ENCODE data around the gene SAMD14.

DNA sequence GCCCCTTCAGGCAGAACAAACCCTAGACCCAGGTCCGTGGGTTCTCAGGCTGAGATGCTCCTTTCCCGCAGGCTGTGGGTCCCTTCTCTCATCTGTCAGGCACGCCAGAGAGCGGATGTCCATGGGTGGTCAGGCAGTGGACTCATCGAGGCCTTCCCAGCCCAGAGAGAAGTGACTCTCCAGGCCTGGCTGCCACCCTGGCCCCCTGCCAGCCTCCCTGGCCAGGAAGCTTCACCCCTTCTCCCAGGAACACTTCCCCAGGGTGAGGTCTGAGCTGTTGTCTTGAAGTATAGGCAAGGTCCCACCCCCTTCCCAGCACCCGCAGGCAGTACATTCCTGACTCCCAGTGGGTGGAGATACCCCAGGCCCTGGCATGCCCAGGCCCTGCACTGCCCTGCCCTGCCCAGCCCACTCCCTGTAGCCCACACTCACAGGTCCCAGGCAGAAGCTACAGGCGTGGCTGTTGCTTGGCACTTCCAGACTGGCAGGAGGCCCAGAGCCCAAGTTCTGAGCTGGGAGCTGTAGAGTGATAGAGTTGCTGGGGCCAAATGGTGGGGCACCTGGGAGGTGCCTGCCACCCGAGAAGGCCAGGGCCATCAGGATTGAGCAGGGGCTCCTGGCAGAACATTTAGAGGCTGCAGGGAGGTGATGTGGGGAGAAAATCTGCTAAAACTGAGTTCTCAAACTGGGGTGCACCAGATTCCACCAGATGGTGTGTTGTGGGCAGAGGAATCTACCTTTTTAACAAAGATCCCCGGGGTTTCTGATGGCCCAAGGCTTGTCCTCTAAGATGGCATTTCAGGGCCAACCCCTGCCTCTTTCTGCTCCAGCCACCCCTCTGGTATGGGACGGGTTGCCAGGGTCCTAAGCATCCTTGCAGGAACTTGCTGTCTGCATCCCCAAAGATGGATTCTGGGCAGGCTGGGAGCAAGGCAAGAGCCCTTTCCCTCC lies 67.4 kb downstream of the SAMD14 start:
- TF ChIP-seq POLR2A (IDR thresholded peaks at IDR 0.05; ENCODE audit: low read length): no peak
- TF ChIP-seq GATA1 (IDR thresholded peaks at IDR 0.05; ENCODE audit: low read depth, low read length): no peak
